ENCODE measurements around the gene CPA4.

DNA sequence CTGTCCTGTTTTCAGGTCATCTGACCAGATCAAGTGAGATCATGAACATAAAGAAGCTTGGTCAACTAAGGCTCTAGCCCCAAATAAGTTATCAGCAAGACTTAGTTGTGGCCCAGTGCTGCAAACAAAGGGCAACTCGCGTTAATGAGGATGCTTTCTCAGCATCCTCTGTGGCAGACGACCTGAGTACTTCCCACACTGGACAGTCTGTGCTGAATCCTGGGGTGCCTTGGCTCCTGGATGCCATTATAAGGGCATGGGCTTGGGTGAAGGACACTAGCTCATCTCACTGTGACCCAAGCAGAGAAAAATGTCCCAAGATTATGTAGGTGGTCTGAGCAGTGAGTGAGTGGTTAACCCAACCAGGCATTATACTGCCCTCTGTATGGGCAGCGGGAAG is 65.5 kb downstream of the CPA4 start:
- TF ChIP-seq POLR2A (IDR thresholded peaks at IDR 0.05), result no peak
- TF ChIP-seq, protein P1, sequence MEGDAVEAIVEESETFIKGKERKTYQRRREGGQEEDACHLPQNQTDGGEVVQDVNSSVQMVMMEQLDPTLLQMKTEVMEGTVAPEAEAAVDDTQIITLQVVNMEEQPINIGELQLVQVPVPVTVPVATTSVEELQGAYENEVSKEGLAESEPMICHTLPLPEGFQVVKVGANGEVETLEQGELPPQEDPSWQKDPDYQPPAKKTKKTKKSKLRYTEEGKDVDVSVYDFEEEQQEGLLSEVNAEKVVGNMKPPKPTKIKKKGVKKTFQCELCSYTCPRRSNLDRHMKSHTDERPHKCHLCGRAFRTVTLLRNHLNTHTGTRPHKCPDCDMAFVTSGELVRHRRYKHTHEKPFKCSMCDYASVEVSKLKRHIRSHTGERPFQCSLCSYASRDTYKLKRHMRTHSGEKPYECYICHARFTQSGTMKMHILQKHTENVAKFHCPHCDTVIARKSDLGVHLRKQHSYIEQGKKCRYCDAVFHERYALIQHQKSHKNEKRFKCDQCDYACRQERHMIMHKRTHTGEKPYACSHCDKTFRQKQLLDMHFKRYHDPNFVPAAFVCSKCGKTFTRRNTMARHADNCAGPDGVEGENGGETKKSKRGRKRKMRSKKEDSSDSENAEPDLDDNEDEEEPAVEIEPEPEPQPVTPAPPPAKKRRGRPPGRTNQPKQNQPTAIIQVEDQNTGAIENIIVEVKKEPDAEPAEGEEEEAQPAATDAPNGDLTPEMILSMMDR (IDR thresholded peaks at IDR 0.05), result no peak
- no peak for TF ChIP-seq POLR2AphosphoS5 (IDR thresholded peaks at IDR 0.05)
